HFF-Myc (cell line): ENCODE measurements around the gene SPTSSB.

Source experiments
- DNase-seq: peaks from one replicate; pipeline ENCODE4 v3.0.0-alpha.2; 2011; ENCODE audit warnings: low read depth; ENCODE audit errors: extremely low read depth
- H3K4me3 ChIP-seq: replicated peaks from 2 replicates; pipeline ENCODE4 v1.5.1; 2011; ENCODE audit warnings: low read depth, mild to moderate bottlenecking, control low read depth, low read length
- TF ChIP-seq, protein P1 (sequence below): IDR thresholded peaks from 2 replicates; pipeline ENCODE4 v1.5.1; 2012; ENCODE audit warnings: mild to moderate bottlenecking, low read depth, low read length, control low read depth; ENCODE audit errors: missing control alignments

Gene SPTSSB

DNA sequence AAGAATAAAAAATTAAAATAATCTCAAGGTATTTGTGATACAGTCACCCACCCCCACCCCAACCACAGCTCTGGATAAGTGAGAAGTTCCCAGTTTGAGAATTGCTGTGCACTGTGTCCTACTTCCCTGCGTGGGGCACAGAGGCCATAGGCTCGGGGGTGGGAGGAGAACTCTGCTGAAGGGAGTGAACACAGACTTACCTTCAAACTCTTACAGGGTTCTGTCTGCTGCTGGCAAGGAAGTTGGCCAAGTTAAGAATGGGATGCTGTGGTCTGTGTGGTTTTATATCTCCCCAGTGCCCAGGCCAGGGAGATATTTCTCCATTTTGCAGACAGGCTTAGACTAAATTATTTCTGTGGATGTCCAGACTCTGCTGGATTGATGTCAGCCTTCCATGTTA is 37.6 kb downstream of the SPTSSB start:
- H3K4me3 ChIP-seq, result no peak overlapping the region
- TF ChIP-seq, protein P1, sequence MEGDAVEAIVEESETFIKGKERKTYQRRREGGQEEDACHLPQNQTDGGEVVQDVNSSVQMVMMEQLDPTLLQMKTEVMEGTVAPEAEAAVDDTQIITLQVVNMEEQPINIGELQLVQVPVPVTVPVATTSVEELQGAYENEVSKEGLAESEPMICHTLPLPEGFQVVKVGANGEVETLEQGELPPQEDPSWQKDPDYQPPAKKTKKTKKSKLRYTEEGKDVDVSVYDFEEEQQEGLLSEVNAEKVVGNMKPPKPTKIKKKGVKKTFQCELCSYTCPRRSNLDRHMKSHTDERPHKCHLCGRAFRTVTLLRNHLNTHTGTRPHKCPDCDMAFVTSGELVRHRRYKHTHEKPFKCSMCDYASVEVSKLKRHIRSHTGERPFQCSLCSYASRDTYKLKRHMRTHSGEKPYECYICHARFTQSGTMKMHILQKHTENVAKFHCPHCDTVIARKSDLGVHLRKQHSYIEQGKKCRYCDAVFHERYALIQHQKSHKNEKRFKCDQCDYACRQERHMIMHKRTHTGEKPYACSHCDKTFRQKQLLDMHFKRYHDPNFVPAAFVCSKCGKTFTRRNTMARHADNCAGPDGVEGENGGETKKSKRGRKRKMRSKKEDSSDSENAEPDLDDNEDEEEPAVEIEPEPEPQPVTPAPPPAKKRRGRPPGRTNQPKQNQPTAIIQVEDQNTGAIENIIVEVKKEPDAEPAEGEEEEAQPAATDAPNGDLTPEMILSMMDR, result no peak
- no peak for DNase-seq

DNA sequence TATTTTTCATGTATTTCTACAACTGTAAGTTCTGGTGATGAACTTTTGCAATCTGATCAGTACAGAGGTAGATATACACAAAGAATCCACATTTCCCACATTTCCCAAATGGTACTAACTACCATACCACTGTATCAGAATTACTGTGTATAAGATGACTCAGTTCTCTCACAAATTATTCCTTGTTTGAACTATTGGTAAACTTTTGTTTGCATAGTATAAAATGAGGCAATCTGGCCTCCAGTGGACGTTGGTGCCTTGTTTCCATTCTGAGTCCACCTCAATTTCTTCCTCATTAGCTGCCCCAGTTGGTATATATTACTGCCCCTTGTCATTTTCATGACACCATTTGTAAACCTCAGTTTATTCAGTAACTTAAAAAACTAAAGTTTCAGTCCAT is 38.5 kb downstream of the SPTSSB start:
- H3K4me3 ChIP-seq, result no peak overlapping the region
- DNase-seq, result no peak
- TF ChIP-seq, protein P1, result no peak

DNA sequence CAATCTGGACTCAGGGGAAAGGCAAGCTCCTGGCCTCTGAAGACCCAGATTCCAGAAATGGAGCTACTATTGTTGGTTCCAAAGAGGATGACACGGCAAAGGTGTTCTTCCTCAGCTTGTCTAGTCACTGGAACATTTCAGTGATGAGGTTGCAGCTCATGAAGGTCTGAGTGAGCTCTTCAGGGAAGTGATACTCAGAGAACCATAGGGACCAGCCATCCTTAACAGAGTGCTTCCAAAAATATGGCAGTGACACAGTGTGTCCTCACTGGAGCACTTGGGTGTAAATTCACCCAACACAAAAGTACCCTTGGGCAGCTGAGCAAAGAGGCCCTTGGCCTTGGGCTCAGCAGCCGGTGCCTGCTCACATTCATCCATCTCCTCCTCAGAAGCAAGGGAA is 46.3 kb downstream of the SPTSSB start:
- TF ChIP-seq, protein P1, result no peak
- no peak for DNase-seq
- H3K4me3 ChIP-seq, result no peak overlapping the region

DNA sequence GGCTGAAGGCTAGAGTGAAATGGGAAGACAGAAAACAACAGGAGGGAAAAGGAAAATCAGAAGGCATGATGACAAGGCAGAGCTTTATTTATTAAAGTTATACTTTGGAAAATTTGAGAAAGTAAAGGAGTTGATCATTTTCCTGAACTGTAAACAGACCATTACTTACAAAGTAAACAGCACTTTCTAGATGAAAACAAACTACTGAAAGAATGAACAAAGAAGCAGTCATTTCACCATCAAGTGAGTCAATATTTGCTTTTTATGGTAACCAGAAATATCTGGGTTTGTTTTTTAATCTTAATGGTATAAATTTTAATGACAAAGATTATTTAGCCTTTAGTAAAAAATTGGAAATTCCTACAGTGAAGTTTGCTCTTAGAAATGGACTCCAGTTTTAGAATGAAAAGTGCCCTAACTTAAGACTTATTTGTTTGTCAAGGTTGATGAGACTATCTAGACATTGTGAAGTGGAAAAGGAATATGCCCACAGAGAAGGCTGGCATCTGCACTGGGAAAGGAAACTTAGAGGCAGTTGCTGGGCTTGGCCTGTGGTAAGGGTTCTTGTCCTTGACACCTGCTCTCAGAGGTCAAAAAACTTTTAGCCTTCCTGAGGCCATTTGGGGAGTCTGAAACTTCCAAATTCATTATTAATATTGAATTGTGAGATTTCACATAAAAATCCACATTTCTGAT is 47.2 kb downstream of the SPTSSB start:
- TF ChIP-seq, protein P1, result no peak
- DNase-seq, result no peak
- no peak overlapping the region for H3K4me3 ChIP-seq

DNA sequence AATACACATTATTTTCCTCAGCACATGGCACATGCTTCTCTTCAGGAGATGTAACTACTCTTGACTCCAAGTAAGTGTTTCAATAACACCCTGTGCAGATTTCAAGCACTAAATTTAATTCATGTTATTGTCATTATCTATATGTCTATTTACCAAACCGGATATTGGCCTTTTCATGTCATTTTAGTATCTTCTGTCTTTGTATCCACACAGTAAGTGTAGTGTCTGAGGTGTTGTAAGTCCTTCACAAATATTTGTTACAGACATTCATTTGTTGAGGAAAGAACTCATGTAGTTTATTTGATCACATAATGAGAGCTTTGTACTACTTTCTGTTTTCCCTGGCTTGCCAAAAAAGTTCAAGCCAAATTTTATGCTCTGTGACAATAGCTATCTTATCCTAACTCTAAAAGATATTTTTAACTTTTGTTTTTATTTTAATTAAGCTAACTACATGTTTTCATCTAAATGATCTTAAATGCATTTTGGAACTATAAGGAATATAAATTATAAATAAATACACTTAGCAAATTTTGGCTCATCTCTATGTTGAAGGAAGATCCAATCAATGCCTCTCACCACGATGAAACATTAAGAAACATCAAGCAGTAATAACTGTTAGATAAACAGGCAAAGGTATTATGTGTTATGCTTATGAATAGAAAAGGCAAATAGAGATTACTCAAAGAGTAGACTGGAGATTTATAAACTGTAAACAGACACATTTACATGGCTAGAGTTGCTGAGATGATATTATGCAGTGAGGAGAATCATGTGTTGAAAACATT is 48.3 kb downstream of the SPTSSB start:
- DNase-seq, result no peak
- H3K4me3 ChIP-seq, result no peak overlapping the region
- TF ChIP-seq, protein P1, result no peak

DNA sequence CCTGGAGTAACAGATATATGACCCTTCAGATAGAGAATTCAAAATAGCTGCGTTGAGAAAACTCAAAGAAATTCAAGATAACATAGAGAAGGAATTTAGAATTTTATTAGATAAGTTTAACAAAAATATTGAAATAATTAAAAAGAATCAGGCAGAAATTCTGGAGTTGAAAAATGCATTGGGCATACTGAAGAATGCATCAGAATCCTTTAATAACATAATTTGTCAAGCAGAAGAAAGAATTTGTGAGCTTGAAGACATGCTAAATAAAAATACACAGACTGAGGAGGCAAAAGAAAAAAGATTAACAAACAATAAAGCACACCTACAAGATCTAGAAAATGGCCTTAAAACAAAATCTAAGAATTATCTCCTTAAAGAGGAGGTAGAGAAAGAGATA is 50.5 kb downstream of the SPTSSB start:
- TF ChIP-seq, protein P1, result no peak

DNA sequence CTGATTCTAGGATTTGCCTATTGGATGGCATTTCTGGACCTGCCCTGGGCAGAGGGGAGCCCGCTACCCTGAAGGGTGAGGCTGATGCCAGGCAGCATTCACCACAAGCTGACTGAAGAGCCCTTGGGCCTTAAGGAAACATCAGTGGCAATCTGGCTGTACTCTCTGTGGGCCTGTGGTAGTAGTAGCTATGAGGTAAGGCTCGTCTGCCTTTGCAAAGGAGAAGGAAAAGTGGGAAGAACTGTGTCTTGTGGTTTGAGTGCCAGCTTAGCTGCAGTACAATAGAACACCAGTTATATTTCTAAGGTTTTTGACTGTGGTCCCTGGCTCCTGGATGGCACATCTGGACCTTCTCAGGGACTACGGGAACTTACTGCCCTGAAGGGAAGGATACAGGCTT is 51.5 kb downstream of the SPTSSB start:
- TF ChIP-seq, protein P1, result no peak
- DNase-seq, result no peak
- no peak overlapping the region for H3K4me3 ChIP-seq

More for the DNA sequence above, 50.5 kb downstream of the SPTSSB start:
- H3K4me3 ChIP-seq, result no peak overlapping the region
- no peak for DNase-seq
